ENCODE results near the gene PLA2G4F. TPM values are rescaled to one million over a fixed set of nuclear protein-coding genes. Genes with fewer than 3 reads are reported as not detected.

The PLA2G4F gene
- total RNA-seq, 1 experiment from 2014 or later = 0.05 TPM

DNA sequence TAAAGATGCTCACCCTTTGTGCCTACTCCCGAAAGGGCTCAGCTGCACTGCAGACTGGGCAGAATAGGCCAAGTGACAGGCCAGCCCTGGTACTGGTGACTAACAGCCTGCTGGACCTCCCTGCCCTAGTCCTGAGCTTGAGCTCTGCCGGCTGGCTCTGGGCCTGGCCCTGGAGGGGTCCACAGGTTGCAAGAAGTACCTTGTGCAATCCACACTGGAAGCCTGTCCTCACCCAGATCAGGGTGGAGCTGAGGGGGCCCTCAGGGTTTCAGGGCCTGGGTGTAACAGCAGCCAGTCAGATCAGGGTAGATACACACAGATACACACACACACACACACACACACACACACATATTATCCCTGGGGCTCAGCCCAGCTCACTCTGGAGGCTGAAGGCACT lies 34.8 kb downstream of the PLA2G4F start (continued):
- TF ChIP-seq, protein P1, sequence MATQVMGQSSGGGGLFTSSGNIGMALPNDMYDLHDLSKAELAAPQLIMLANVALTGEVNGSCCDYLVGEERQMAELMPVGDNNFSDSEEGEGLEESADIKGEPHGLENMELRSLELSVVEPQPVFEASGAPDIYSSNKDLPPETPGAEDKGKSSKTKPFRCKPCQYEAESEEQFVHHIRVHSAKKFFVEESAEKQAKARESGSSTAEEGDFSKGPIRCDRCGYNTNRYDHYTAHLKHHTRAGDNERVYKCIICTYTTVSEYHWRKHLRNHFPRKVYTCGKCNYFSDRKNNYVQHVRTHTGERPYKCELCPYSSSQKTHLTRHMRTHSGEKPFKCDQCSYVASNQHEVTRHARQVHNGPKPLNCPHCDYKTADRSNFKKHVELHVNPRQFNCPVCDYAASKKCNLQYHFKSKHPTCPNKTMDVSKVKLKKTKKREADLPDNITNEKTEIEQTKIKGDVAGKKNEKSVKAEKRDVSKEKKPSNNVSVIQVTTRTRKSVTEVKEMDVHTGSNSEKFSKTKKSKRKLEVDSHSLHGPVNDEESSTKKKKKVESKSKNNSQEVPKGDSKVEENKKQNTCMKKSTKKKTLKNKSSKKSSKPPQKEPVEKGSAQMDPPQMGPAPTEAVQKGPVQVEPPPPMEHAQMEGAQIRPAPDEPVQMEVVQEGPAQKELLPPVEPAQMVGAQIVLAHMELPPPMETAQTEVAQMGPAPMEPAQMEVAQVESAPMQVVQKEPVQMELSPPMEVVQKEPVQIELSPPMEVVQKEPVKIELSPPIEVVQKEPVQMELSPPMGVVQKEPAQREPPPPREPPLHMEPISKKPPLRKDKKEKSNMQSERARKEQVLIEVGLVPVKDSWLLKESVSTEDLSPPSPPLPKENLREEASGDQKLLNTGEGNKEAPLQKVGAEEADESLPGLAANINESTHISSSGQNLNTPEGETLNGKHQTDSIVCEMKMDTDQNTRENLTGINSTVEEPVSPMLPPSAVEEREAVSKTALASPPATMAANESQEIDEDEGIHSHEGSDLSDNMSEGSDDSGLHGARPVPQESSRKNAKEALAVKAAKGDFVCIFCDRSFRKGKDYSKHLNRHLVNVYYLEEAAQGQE (IDR thresholded peaks at IDR 0.05; ENCODE audit: low read depth) = no peak
- TF ChIP-seq, protein P2, sequence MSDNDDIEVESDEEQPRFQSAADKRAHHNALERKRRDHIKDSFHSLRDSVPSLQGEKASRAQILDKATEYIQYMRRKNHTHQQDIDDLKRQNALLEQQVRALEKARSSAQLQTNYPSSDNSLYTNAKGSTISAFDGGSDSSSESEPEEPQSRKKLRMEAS (IDR thresholded peaks at IDR 0.05) = no peak
- TF ChIP-seq EGR1 (IDR thresholded peaks at IDR 0.05; ENCODE audit: low read depth) = no peak
- TF ChIP-seq POLR2AphosphoS5 (IDR thresholded peaks at IDR 0.05; ENCODE audit: low read depth, low read length) = no peak
- TF ChIP-seq, protein P3, sequence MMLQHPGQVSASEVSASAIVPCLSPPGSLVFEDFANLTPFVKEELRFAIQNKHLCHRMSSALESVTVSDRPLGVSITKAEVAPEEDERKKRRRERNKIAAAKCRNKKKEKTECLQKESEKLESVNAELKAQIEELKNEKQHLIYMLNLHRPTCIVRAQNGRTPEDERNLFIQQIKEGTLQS (IDR thresholded peaks at IDR 0.05) = no peak
- TF ChIP-seq, protein P4, sequence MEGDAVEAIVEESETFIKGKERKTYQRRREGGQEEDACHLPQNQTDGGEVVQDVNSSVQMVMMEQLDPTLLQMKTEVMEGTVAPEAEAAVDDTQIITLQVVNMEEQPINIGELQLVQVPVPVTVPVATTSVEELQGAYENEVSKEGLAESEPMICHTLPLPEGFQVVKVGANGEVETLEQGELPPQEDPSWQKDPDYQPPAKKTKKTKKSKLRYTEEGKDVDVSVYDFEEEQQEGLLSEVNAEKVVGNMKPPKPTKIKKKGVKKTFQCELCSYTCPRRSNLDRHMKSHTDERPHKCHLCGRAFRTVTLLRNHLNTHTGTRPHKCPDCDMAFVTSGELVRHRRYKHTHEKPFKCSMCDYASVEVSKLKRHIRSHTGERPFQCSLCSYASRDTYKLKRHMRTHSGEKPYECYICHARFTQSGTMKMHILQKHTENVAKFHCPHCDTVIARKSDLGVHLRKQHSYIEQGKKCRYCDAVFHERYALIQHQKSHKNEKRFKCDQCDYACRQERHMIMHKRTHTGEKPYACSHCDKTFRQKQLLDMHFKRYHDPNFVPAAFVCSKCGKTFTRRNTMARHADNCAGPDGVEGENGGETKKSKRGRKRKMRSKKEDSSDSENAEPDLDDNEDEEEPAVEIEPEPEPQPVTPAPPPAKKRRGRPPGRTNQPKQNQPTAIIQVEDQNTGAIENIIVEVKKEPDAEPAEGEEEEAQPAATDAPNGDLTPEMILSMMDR (IDR thresholded peaks at IDR 0.05 in 2 of 3, conservative IDR thresholded peaks at IDR 0.05 in 1 of 3; ENCODE audit: borderline replicate concordance in 1 of 3, insufficient read depth in 1 of 3, low read depth in 2 of 3, low read length in 2 of 3) = no peak
- TF ChIP-seq SP1 (IDR thresholded peaks at IDR 0.05; ENCODE audit: low read depth) = no peak
- TF ChIP-seq ELF1 (IDR thresholded peaks at IDR 0.05; ENCODE audit: borderline replicate concordance, low read depth) = no peak

DNA sequence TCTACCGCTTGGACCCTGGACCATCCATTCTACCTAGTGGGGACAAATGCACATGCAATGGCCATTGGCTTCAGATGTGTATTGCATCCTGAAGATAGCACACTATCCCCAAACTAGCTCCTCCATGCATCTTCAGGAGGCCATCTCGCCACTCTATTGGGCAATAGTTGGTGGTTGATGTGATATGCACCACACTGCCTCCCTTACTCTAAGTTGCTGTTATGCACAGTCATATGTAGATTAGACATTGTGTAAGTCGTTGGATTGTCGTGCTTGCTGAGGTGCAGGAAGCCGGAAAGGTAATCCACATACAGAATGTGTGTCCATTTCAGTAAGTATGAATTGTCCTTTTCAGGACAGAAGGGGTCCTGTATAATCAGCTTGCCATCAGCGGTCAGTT lies 35.4 kb downstream of the PLA2G4F start:
- H3K4me3 ChIP-seq (replicated peaks in 1 of 2; ENCODE audit: low read depth in 1 of 2, low read length in 2 of 2) = no peak overlapping the region
- H3K9me2 ChIP-seq (ENCODE audit: insufficient read depth) = no peaks in the 10 kb centered on the region
- DNase-seq (ENCODE audit: low read depth, low spot score) (no peak), ATAC-seq (no peak)
- H3K79me2 ChIP-seq (ENCODE audit: insufficient read depth, low read length) = no peaks in the 10 kb centered on the region
- no peaks in the 10 kb centered on the region for H4K20me1 ChIP-seq (ENCODE audit: insufficient read depth)
- ChIA-PET POLR2A (no interaction called here), RAD21 (ENCODE audit: low non-redundant PET in 1 of 2, low total read pairs in 2 of 2, uncharacterized antibody in 2 of 2, unreplicated experiment in 2 of 2) (no interaction called here), CTCF (no interaction called here)
- H3K9ac ChIP-seq (ENCODE audit: low read length) = no peak overlapping the region
- H3K27ac ChIP-seq (ENCODE audit: low read depth, low read length) = no peak overlapping the region
- no TSS peak for BruUV-seq (replicated peaks)
- no peaks in the 10 kb centered on the region for H3K36me3 ChIP-seq (ENCODE audit: control insufficient read depth in 1 of 2, insufficient read depth in 2 of 2, low read length in 2 of 2)
- H2AFZ ChIP-seq (ENCODE audit: low read depth, low read length, poor library complexity, severe bottlenecking) = no peak overlapping the region
- peaks cover 0 to 4% of the 10 kb centered on the region in 2 experiments; a peak in 1 of 4 replicates for H3K4me1 ChIP-seq (ENCODE audit: control insufficient read depth in 1 of 2, insufficient read depth in 2 of 2, low read length in 2 of 2)
- H3K27me3 ChIP-seq (ENCODE audit: insufficient read depth, low read length) = no peaks in the 10 kb centered on the region
- intact Hi-C loops (cut with micrococcal nuclease) = no loop called here
- no peak overlapping the region for H3K4me2 ChIP-seq (ENCODE audit: low read length)
- no peaks in the 10 kb centered on the region for H3K9me3 ChIP-seq (ENCODE audit: control insufficient read depth in 1 of 2, insufficient read depth in 1 of 2, low read depth in 1 of 2, low read length in 2 of 2)
- TF ChIP-seq, protein P5, sequence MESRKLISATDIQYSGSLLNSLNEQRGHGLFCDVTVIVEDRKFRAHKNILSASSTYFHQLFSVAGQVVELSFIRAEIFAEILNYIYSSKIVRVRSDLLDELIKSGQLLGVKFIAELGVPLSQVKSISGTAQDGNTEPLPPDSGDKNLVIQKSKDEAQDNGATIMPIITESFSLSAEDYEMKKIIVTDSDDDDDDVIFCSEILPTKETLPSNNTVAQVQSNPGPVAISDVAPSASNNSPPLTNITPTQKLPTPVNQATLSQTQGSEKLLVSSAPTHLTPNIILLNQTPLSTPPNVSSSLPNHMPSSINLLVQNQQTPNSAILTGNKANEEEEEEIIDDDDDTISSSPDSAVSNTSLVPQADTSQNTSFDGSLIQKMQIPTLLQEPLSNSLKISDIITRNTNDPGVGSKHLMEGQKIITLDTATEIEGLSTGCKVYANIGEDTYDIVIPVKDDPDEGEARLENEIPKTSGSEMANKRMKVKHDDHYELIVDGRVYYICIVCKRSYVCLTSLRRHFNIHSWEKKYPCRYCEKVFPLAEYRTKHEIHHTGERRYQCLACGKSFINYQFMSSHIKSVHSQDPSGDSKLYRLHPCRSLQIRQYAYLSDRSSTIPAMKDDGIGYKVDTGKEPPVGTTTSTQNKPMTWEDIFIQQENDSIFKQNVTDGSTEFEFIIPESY (IDR thresholded peaks at IDR 0.05; ENCODE audit: extremely low read depth, insufficient replicate concordance, low read length) = no peak
- TF ChIP-seq, protein P4 (IDR thresholded peaks at IDR 0.05 in 2 of 3, conservative IDR thresholded peaks at IDR 0.05 in 1 of 3; ENCODE audit: borderline replicate concordance in 1 of 3, insufficient read depth in 1 of 3, low read depth in 2 of 3, low read length in 2 of 3) = no peak
- TF ChIP-seq FOSL1 (IDR thresholded peaks at IDR 0.05; ENCODE audit: low read depth) (no peak), SRF (IDR thresholded peaks at IDR 0.05; ENCODE audit: low read depth) (no peak), ELF1 (IDR thresholded peaks at IDR 0.05; ENCODE audit: borderline replicate concordance, low read depth) (no peak), SP1 (IDR thresholded peaks at IDR 0.05; ENCODE audit: low read depth) (no peak), JUND (IDR thresholded peaks at IDR 0.05) (no peak), YY1 (IDR thresholded peaks at IDR 0.05; ENCODE audit: extremely low read depth, insufficient replicate concordance, low read depth, low read length) (no peak)
- TF ChIP-seq, protein P2 (IDR thresholded peaks at IDR 0.05) = no peak

All from HCT116 (cell line).